NCI-H2029 (cell line): Measurements from ENCODE around the gene USO1.
A peak's percentile ranks its signal among the peaks of the same experiment; 100 is the strongest.

Experiments used
- DNase-seq: peaks from one replicate; lab custom pipeline; 2025; lab: John Stamatoyannopoulos, UW

Gene USO1

DNA sequence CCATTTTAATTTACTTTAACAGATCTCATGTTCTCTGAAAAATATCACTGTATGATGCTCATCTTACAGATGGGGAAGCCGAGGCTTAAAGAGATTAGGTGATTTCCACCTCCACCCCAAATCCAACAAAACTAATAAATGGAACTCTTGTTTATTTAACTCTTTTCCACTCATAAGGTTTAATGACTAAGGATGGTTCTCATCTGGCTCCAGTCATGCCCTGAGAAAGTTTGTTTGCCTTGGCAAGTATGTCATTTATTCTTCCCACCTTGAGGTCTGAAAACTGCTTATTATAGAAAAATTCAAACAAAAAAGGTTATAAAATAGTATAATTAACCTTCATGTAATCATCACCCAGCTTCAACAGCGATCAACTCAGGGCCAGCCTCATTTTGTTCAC lies 121.6 kb downstream of the USO1 start:
- no peak for DNase-seq

GRCh38 chr4:75848171-75848760 lies 123.9 kb downstream of the USO1 start:
- peak; percentile 73 for DNase-seq

DNA sequence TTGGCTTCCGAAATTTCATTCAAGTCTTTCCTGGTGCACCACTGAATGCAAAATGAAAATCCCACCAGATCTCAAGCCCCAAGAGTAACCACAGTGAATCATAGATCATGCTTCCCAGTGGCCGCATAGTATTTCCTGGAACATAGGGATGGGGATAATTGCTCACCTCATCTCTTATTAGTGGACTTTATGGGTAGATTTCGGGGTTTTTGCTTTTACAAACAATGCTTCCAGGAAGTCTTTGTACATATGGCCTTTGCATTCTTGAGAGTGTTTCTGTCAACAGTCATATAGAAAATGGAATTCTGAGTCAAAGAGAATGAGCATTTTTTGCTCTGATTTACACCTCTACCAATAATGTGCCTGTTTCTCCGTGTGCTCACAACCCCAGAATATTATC lies 124.5 kb downstream of the USO1 start:
- no peak for DNase-seq

- no peak for DNase-seq
Observed at GRCh38 chr4:75849461-75849860, 125.1 kb downstream of the USO1 start.

GRCh38 chr4:75858721-75859120 lies 134.3 kb downstream of the USO1 start:
- no peak for DNase-seq

DNA sequence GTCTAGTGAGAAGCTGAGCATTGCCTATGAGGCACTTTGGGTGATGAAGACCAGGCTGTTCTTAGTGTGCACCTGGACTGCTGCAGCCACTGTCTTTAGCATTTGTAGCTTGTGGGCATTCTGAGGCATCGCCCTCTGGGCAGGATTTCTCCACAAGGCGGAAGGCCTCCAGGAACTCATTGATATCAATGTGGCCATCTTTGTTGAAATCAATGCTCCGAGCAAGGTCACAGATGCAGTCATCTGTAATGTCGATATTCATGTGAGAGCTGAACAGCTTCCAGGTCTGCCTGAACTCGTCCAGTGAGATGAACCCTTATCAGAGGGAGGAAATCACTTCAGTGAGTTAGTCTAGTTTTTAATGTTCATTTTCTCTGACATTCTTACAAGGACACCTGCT lies 136.2 kb downstream of the USO1 start:
- DNase-seq = no peak
